ENCODE data around the gene PPIP5K2.
"Not testable (repeated sequence)": the region's sequence is repeated elsewhere in the genome, so short reads cannot be mapped to it uniquely, and the experiment has no call there.

DNA sequence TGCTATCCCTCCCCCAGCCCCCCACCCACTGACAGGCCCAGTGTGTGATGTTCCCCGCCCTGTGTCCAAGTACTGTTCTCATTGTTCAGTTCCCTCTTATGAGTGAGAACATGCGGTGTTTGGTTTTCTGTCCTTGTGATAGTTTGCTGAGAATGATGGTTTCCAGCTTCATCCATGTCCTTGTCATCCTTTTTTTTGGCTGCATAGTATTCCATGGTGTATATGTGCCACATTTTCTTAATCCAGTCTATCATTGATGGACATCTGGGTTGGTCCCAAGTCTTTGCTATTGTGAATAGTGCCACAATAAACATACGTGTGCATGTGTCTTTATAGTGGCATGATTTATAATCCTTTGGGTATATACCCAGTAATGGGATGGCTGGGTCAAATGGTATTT, 84.9 kb downstream of the PPIP5K2 start:
- TF ChIP-seq, protein P1, sequence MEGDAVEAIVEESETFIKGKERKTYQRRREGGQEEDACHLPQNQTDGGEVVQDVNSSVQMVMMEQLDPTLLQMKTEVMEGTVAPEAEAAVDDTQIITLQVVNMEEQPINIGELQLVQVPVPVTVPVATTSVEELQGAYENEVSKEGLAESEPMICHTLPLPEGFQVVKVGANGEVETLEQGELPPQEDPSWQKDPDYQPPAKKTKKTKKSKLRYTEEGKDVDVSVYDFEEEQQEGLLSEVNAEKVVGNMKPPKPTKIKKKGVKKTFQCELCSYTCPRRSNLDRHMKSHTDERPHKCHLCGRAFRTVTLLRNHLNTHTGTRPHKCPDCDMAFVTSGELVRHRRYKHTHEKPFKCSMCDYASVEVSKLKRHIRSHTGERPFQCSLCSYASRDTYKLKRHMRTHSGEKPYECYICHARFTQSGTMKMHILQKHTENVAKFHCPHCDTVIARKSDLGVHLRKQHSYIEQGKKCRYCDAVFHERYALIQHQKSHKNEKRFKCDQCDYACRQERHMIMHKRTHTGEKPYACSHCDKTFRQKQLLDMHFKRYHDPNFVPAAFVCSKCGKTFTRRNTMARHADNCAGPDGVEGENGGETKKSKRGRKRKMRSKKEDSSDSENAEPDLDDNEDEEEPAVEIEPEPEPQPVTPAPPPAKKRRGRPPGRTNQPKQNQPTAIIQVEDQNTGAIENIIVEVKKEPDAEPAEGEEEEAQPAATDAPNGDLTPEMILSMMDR (IDR thresholded peaks at IDR 0.05; ENCODE audit: low read depth, low read length, poor library complexity, severe bottlenecking) = not testable (repeated sequence)
- TF ChIP-seq EZH2phosphoT487 (IDR thresholded peaks at IDR 0.05; ENCODE audit: borderline replicate concordance, low read length) = not testable (repeated sequence)
